Tibial nerve (tissue), 4 donors: ENCODE data around the gene ZNF787.

Experiments used
- CTCF ChIP-seq, 5 experiments: fragments of 200-600 bp in 3 of 5; fragments of 450-650 bp in 2 of 5; sonication (generic) in 3 of 5; IDR thresholded peaks; one replicate each; pipeline ENCODE4 v1.5.1; 2016 to 2019; ENCODE audit warnings: antibody characterized with exemption in 5 of 5, mild to moderate bottlenecking in 3 of 5, moderate library complexity in 2 of 5
- EP300 ChIP-seq, 2 donors: sonication (generic); formaldehyde crosslinking; IDR thresholded peaks; one replicate each; pipeline ENCODE4 v1.6.1; 2017; ENCODE audit warnings: antibody characterized with exemption in 2 of 2, mild to moderate bottlenecking in 1 of 2

GRCh38 chr19:56150358-56150757, 29.3 kb upstream of the ZNF787 start:
- TF ChIP-seq CTCF (IDR thresholded peaks at IDR 0.05) = no peak
- no peak for TF ChIP-seq EP300 (IDR thresholded peaks at IDR 0.05)
